K562 (cell line): ENCODE measurements around the gene VGLL4. TPM values are rescaled to one million over a fixed set of nuclear protein-coding genes. Genes with fewer than 3 reads are reported as not detected.

Experiments
- ATAC-seq: fragments of 200-7000 bp; cut with Tn5 transposase; 3 replicates; pipeline ENCODE4 v1.9.1; 2020; ENCODE audit warnings: moderate library complexity
- BruUV-seq: library from RNA; stranded (reverse); fragments of 400-500 nt; replicated peaks from 2 replicates; lab custom pipeline; 2021; lab: Mats Ljungman, UMichigan
- CTCF ChIA-PET: fragments of 300-600 bp; formaldehyde crosslinking; extraction: SDS; loops from one replicate; lab custom pipeline; 2021; ENCODE audit warnings: low intra/inter-chr PET ratio; lab: Yijun Ruan, JAX
- POLR2A ChIA-PET: fragments of 300-600, 350-650 bp; sonication (Branson Sonifier 250); formaldehyde crosslinking; extraction: SDS; loops from one replicate; lab custom pipeline; 2021; ENCODE audit warnings: antibody characterized with exemption, inconsistent platforms; lab: Yijun Ruan, JAX
- DNase-seq, 4 experiments: peaks; one replicate each; pipeline versions ENCODE4 v3.0.0 to v3.0.0-alpha.2; 2011 to 2018; ENCODE audit warnings: low spot score in 3 of 4, mixed read lengths in 3 of 4; ENCODE audit errors: extremely low read depth in 1 of 4
- FAIRE-seq: peaks from 2 replicates; lab custom pipeline; 2011; peaks lifted over from hg19 to GRCh38; lab: Jason Lieb, UNC
- H2AFZ ChIP-seq: 2 replicates; pipeline ENCODE4 v1.6.0; 2011; ENCODE audit warnings: low read depth, low read length, control low read depth, inconsistent platforms
- H3K27ac ChIP-seq: fragments of 200-600 bp; 3 replicates; pipeline ENCODE4 v1.8.0; 2011; ENCODE audit warnings: low read depth, mild to moderate bottlenecking, control low read depth, inconsistent platforms, low read length, moderate library complexity, mixed read lengths; ENCODE audit errors: extremely low read depth
- H3K27me3 ChIP-seq, 2 experiments: fragments of 300-600 bp in 1 of 2; 2 replicates in 1 of 2; 3 replicates in 1 of 2; pipeline versions ENCODE4 v1.6.0 to v1.8.0; 2011; ENCODE audit warnings: inconsistent platforms in 2 of 2, low read length in 2 of 2, mild to moderate bottlenecking in 1 of 2, mixed read lengths in 1 of 2, moderate library complexity in 1 of 2; ENCODE audit not compliant: control insufficient read depth in 2 of 2, insufficient read depth in 2 of 2
- H3K36me3 ChIP-seq: fragments of 300-600 bp; 3 replicates; pipeline ENCODE4 v1.8.0; 2011; ENCODE audit warnings: mild to moderate bottlenecking, low read length, inconsistent platforms; ENCODE audit not compliant: control insufficient read depth, insufficient read depth
- H3K4me1 ChIP-seq, 2 experiments: fragments of 200-600 bp in 1 of 2; replicated peaks in 1 of 2; 2 replicates in 1 of 2; 3 replicates in 1 of 2; pipeline versions ENCODE4 v1.5.1 to v1.8.0; 2011; ENCODE audit warnings: inconsistent platforms in 2 of 2, low read length in 2 of 2, mild to moderate bottlenecking in 1 of 2, mixed read lengths in 1 of 2, moderate library complexity in 1 of 2; ENCODE audit not compliant: control insufficient read depth in 2 of 2, insufficient read depth in 2 of 2
- H3K4me2 ChIP-seq: 2 replicates; pipeline ENCODE4 v1.6.1; 2011; ENCODE audit warnings: low read length, control low read depth, inconsistent platforms, mixed read lengths; ENCODE audit not compliant: insufficient read depth
- H3K4me3 ChIP-seq: fragments of 200-600 bp; sonication (generic), shearing (Covaris generic); 2 replicates; pipeline ENCODE4 v1.5.1; 2016; ENCODE audit warnings: control low read depth, inconsistent platforms
- H3K79me2 ChIP-seq: fragments of 200-600 bp; 3 replicates; pipeline ENCODE4 v1.8.0; 2011; ENCODE audit warnings: low read length, inconsistent platforms; ENCODE audit not compliant: control insufficient read depth, insufficient read depth
- H3K9ac ChIP-seq, 2 experiments: 2 replicates each; pipeline versions ENCODE4 v1.6.0 to v1.6.1; 2011; ENCODE audit warnings: low read depth in 2 of 2, low read length in 2 of 2, control low read depth in 1 of 2, inconsistent platforms in 1 of 2, mild to moderate bottlenecking in 1 of 2, mixed read lengths in 1 of 2; ENCODE audit not compliant: insufficient read depth in 1 of 2
- H3K9me1 ChIP-seq: one replicate; pipeline ENCODE4 v1.6.0; 2011; ENCODE audit warnings: inconsistent platforms, mild to moderate bottlenecking, low read length, moderate library complexity; ENCODE audit not compliant: control insufficient read depth, insufficient read depth
- H3K9me3 ChIP-seq: replicated peaks from 2 replicates; pipeline ENCODE4 v1.5.1; 2011; ENCODE audit warnings: low read depth, low read length, inconsistent platforms; ENCODE audit not compliant: control insufficient read depth, insufficient read depth
- H4K20me1 ChIP-seq: replicated peaks from 2 replicates; pipeline ENCODE4 v1.6.1; 2011; ENCODE audit warnings: low read length, inconsistent platforms, mixed read lengths; ENCODE audit not compliant: control insufficient read depth, insufficient read depth
- NR4A1 ChIP-seq, 2 experiments: fragments of 250-450 bp in 1 of 2; fragments of 450-650 bp in 1 of 2; sonication (Bioruptor Pico) in 1 of 2; IDR thresholded peaks; 2 replicates each; pipeline versions ENCODE4 v1.4.0 to v1.6.1; 2016 to 2020; ENCODE audit warnings: mild to moderate bottlenecking in 2 of 2, missing compliant biosample characterization in 1 of 2, missing genetic modification characterization in 1 of 2, moderate library complexity in 1 of 2
- SMAD3 ChIP-seq: fragments of 450-650 bp; formaldehyde crosslinking; conservative IDR thresholded peaks from 2 replicates; pipeline ENCODE4 v1.4.0; 2020; ENCODE audit warnings: mild to moderate bottlenecking
- SRSF1 ChIP-seq: fragments of 200-400 bp; formaldehyde crosslinking; IDR thresholded peaks from 2 replicates; pipeline ENCODE4 v1.6.1; 2017; ENCODE audit warnings: mild to moderate bottlenecking, low read depth, low read length, moderate library complexity
- ZNF143 ChIP-seq: sonication (generic); formaldehyde crosslinking; IDR thresholded peaks from 2 replicates; pipeline ENCODE4 v1.9.0; 2022; ENCODE audit warnings: mild to moderate bottlenecking, missing genetic modification reagents
- ZNF76 ChIP-seq: fragments of 250-450 bp; sonication (Bioruptor Pico); IDR thresholded peaks from 2 replicates; pipeline ENCODE4 v1.4.0; 2020; ENCODE audit warnings: mild to moderate bottlenecking, moderate library complexity, borderline replicate concordance
- WGBS: fragments of 100-300 bp; shearing (Covaris generic); methylation state at CpG from one replicate; pipeline ENCODE4 v1.1.6; 2016; ENCODE audit warnings: low coverage, mixed read lengths; ENCODE audit not compliant: insufficient coverage; ENCODE audit errors: missing lambda C conversion rate; 5-methylcytosine and 5-hydroxymethylcytosine counted together
- in situ Hi-C: fragments of 300-500 bp; cut with MboI; formaldehyde crosslinking; loops from 4 replicates; pipeline ENCODE4 v1.15.0; 2018; ENCODE audit warnings: inconsistent platforms, mixed read lengths
- intact Hi-C: fragments of 100-400 bp; cut with micrococcal nuclease; formaldehyde crosslinking; loops from 2 replicates; pipeline ENCODE4 v1.14.2; 2022
- polyA plus RNA-seq, 8 experiments: library from polyadenylated mRNA; depleted of rRNA in 4 of 8; stranded (reverse) in 5 of 8; unstranded in 3 of 8; fragments of >200 nt; fragmentation: Nextera tagmentation in 2 of 8; fragmentation: Illumina TruSeq in 1 of 8; extraction: Ambion mirVana in 2 of 8; extraction: Trizol in 1 of 8; gene quantifications; 2 replicates each; pipeline versions ENCODE4 v1.2.1 to v1.2.3, GENCODE V29; 2011 to 2014; ENCODE audit warnings: inconsistent platforms in 1 of 8, missing spikeins in 1 of 8
- total RNA-seq, 7 experiments: library from RNA; depleted of rRNA in 6 of 7; stranded (reverse); fragments of >200 nt in 6 of 7; fragmentation: Illumina TruSeq in 2 of 7; extraction: Trizol in 2 of 7; gene quantifications; 2 replicates each; pipeline versions ENCODE4 v1.2.1 to v1.2.3, GENCODE V29; 2011 to 2021; ENCODE audit warnings: low replicate concordance in 1 of 7

Gene VGLL4
- total and polyA plus RNA-seq, 9 of the 15 experiments (the other 6 are each of a cell fraction or from before 2014, with no cell fraction given): 0.27 to 10.9 (median 8.6) TPM

- no TSS peak for BruUV-seq
- ATAC-seq: no peak
These were observed 24.8 kb downstream of the VGLL4 start for GRCh38 chr3:11618904-11619303.

GRCh38 chr3:11616551-11616950 lies 27.2 kb downstream of the VGLL4 start:
- CTCF ChIA-PET: no interaction called here

More at GRCh38 chr3:11618904-11619303, 24.8 kb downstream of the VGLL4 start:
- TF ChIP-seq NR4A1 (CRISPR knock-in tag; IDR thresholded peaks at IDR 0.05) (no peak), NR4A1 (tag; IDR thresholded peaks at IDR 0.05) (0 out of 2 replicates have a peak, but pooled peaks have one; percentile 28), ZNF76 (no peak)
- no peak for FAIRE-seq
- Histone ChIP-seq H3K9ac (no peak overlapping the region), H3K4me1 (no peaks in the 10 kb centered on the region; a peak in 1 of 5 replicates), H2AFZ (no peak overlapping the region), H3K27me3 (peaks cover 0 to 21% of the 10 kb centered on the region in 2 experiments; a peak in 2 of 5 replicates), H3K79me2 (peaks cover 10% of the 10 kb centered on the region), H3K27ac (no peak overlapping the region), H3K4me3 (no peak overlapping the region), H3K36me3 (no peaks in the 10 kb centered on the region), H3K4me2 (no peak overlapping the region), H3K9me1 (no peaks in the 10 kb centered on the region), H3K9me3 (no peaks in the 10 kb centered on the region), H4K20me1 (peaks cover 28% of the 10 kb centered on the region)
- no peak for DNase-seq
- in situ Hi-C loops: no loop called here
- 22% methylated on average over 5 of the region's 5 CpGs for WGBS
- intact Hi-C loops: no loop called here
- CTCF ChIA-PET: no interaction called here
- POLR2A ChIA-PET: interaction anchor here (1.3 to 1.7 kb wide), 2 partner anchors 9 to 18 kb away, joined by 4 to 6 read pairs; no protein-coding TSS in a partner anchor

More at GRCh38 chr3:11616551-11616950, 27.2 kb downstream of the VGLL4 start:
- Histone ChIP-seq H3K4me2 (no peak overlapping the region), H3K27me3 (peaks cover 0 to 30% of the 10 kb centered on the region in 2 experiments; a peak in 2 of 5 replicates), H2AFZ (no peak overlapping the region), H4K20me1 (peaks cover 42% of the 10 kb centered on the region), H3K4me1 (no peaks in the 10 kb centered on the region; a peak in 1 of 5 replicates), H3K9me1 (no peaks in the 10 kb centered on the region), H3K9ac (no peak overlapping the region), H3K27ac (no peak overlapping the region), H3K79me2 (peaks cover 5% of the 10 kb centered on the region; the same call in 2 of the 3 replicates), H3K4me3 (no peak overlapping the region), H3K36me3 (no peaks in the 10 kb centered on the region), H3K9me3 (no peaks in the 10 kb centered on the region)
- no peak for TF ChIP-seq SMAD3
- TF ChIP-seq ZNF143: no peak
- no peak for TF ChIP-seq SRSF1
- FAIRE-seq (no peak), ATAC-seq (no peak), DNase-seq (no peak)
- in situ Hi-C loops (no loop called here), intact Hi-C loops (no loop called here)
- POLR2A ChIA-PET: no interaction called here
- no TSS peak for BruUV-seq
- WGBS: 3% methylated on average over 2 of the region's 2 CpGs
